ENCODE measurements around the gene PDZD2.
"Not testable (repeated sequence)": the region's sequence is repeated elsewhere in the genome, so short reads cannot be mapped to it uniquely, and the experiment has no call there.

Gene PDZD2

DNA sequence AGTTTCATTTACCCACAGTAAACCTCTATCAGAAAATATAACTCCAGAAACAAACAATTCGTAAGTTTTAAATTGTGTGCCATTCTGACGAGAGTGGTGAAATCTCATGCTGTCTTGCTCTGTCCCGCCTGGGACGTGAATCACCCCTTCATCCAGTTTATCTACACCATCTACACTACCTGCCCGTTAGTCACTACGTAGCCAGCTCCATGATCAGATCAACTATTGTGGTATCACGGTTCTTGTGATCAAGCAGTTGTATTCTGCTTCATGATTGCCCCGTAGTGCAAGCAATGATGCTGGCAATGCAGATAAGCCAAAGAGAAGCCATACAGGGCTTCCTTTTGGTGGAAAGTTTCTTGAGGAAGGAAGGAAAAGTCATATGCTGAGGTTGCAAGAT is 384.9 kb downstream of the PDZD2 start:
- in situ Hi-C loops (cut with MboI; ENCODE audit: low sequenced_read_pairs): no loop called here

DNA sequence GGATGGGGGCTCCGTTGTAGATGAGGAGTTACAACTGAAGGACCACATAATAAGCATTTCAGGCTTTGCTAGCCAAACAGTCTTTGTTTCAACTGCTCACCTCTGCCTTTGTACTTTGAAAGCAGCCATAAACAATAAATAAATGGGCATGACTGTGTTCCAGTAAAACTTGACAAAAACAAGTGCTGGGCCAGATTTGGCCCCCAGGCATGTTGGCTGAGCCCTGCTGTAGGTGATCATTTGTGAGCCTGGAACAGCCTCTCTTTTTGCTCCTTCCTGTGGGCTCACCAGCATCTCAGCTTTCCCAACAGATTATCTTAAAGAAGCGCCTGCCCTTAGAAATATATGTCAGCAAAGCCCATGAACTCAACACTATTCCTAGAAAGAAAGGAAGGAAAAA is 385.8 kb downstream of the PDZD2 start:
- in situ Hi-C loops (cut with MboI; ENCODE audit: low sequenced_read_pairs): no loop called here

DNA sequence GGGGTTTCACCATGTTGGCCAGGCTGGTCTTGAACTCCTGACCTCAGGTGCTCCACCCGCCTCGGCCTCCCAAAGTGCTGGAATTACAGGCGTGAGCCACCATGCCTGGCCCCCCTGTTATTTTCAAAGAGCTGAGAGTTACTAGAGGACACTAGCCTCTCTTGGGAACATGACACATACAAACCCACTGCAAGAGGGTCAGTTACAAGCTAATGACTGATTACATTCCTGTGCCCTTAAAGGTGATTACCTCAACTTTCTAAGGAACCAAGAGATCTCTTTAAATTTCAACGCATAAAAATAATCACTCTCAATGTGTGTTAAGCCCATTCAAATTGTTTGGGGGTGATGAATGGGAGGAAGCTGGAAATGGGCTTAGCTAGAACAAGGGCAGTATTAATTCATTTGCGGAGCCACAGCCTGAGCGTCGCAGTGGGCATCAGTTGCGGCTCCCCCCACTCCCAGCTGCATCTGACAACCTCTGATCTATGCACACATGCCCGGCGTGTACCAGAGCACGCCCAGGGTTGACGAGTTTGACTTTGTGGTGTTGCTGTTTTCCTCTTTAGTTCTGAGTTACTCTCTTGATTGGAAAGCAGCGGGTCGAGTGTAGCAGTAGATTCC is 388.3 kb downstream of the PDZD2 start:
- in situ Hi-C loops (cut with MboI; ENCODE audit: low sequenced_read_pairs): no loop called here

DNA sequence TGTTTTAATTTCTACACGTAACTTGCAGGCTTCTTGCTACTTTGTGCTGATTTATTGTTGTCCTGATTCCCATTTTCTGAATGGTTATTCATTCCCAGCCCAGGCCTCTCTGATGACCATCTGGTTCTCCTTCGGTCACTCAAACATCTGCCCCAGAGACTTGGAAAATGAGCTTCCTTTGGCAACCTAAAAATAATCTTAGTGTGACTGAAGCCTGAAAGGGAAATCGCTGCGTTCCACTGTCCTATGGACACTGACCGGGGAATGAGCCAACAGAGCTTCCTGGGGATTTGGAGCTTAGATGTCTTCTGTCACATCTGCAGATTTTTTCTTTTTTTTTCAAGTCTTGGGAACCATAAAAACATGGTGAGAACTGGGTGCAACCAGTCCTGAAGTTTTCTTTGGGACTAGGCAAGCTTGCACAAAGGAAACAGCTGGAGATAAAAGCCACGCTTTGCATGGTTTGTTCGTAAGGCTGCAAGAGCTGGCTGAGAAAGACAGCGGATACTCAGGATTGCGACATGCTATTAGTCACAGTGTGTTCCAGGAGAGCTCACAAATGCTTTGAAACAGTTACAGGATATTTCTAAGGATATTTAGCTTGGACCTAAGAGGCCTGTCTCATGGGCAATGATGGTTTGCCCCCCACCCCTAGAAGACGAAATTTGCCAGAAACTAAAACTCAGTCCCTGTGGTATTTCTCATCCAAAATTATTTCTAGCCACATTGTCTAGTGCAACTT is 389.0 kb downstream of the PDZD2 start:
- in situ Hi-C loops (cut with MboI; ENCODE audit: low sequenced_read_pairs): no loop called here

- in situ Hi-C loops (cut with MboI; ENCODE audit: low sequenced_read_pairs): no loop called here
Measured at GRCh38 chr5:32029261-32029660, 390.3 kb downstream of the PDZD2 start.

- in situ Hi-C loops (cut with MboI; ENCODE audit: low sequenced_read_pairs): no loop called here
Measured at GRCh38 chr5:32029781-32030180, 390.9 kb downstream of the PDZD2 start.

DNA sequence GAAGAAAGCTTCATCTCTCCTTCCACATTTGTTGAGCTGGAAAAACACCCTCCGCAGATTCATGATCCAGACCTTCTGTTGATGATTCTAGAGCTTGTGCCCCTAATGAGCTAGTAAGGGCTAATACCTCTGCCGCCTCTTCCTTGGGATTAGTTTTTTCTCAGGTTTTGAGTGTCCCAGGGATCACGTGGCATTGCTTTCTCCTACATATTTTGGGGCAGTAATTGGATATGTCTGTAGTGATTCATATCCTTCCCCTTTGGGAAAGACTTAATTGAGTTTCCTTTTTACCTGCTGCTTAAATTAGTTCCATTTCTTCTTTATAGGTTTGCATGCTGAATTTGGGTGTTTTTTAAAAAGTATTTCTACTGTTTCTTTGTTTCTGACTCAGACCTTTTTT is 391.3 kb downstream of the PDZD2 start:
- in situ Hi-C loops (cut with MboI; ENCODE audit: low sequenced_read_pairs): no loop called here

DNA sequence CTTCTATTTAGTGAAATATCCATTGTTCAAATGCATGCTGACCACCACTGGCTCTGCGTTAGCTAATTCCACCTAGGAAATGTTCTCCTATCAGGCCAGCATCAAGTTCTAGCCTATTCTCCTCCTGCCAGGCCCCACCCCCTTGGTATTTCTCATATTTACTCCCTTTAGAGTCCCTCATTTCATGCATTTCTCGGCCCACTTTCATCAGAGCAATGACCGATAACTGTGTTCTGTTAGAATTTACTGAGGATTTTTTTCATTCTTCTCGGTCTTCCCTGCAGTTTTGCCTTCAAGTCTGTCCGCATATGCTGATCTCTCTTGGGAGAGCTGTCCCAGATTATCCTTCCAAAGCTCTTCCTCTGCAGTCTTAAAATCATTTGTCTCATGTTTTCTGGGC is 391.8 kb downstream of the PDZD2 start:
- in situ Hi-C loops (cut with MboI; ENCODE audit: low sequenced_read_pairs): no loop called here

DNA sequence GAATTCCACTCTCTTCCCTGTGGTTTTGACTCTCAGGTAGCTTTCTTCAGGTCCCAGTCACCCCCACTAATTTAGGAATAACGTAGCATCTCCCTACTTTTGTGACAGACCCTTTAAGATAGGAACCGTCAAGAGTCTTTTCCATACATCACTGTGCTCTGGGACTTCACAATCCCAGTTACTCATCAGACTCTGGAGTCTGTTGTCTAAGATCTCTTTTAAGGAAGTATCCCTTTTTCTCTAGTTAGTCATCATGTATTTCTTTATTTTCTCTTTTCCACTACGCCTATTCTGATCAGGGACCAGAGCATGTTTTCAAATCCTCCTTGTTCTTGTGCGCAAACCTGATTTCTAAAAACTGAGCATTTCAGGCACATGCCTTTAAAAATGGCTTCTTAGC is 392.2 kb downstream of the PDZD2 start:
- in situ Hi-C loops (cut with MboI; ENCODE audit: low sequenced_read_pairs): no loop called here

- in situ Hi-C loops (cut with MboI; ENCODE audit: low sequenced_read_pairs): no loop called here
Measured at GRCh38 chr5:32038523-32038922, 399.6 kb downstream of the PDZD2 start.

DNA sequence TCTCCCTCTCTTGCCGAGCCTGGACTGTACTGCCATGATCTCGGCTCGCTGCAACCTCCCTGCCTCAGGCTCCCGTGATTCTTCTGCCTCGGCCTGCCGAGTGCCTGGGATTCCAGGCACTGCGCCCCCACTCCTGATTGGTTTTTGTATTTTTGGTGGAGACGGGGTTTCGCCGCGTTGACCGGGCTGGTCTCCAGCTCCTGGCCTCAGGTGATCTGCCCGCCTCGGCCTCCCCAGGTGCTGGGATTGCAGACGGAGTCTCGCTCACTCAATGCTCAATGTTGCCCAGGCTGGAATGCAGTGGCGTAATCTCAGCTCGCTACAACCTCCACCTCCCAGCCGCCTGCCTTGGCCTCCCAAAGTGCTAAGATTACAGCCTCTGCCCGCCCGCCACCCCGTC is 400.2 kb downstream of the PDZD2 start:
- in situ Hi-C loops (cut with MboI; ENCODE audit: low sequenced_read_pairs): not testable (repeated sequence)

DNA sequence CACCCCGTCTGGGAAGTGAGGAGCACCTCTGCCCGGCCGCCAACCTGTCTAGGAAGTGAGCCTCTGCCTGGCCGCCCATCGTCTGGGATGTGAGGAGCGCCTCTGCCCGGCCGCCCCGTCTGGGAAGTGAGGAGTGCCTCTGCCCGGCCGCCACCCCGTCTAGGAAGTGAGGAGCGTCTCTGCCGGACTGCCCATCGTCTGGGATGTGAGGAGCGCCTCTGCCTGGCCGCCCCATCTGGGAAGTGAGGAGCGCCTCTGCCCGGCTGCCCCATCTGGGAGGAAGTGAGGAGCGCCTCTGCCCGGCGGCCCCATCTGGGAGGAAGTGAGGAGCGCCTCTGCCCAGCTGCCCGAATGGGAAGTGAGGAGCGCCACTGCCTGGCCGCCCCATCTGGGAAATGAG is 400.7 kb downstream of the PDZD2 start:
- in situ Hi-C loops (cut with MboI; ENCODE audit: low sequenced_read_pairs): not testable (repeated sequence)

GRCh38 chr5:32040181-32040695 is 401.3 kb downstream of the PDZD2 start:
- in situ Hi-C loops (cut with MboI; ENCODE audit: low sequenced_read_pairs): not testable (repeated sequence)

- in situ Hi-C loops (cut with MboI; ENCODE audit: low sequenced_read_pairs): no loop called here
Measured at GRCh38 chr5:32042551-32042961, 403.6 kb downstream of the PDZD2 start.

DNA sequence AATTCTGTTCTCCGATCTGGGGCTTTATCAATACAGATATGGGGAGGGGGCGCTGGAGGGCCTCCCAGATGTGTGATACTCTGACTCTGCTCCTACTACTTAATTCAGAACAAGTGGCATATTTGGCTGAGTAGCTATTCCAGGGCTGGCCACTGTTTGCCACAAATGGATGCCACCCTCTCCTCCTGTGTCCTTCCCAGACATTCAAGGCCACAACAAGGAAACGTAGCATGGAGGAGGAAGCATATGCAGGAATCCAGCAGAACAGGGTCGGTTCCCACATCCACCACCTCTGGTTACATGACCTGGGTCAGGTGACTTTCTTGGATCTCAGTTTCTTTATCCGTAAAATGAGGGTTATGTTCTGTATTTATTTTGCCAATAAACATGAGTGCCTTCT is 404.2 kb downstream of the PDZD2 start:
- in situ Hi-C loops (cut with MboI; ENCODE audit: low sequenced_read_pairs): no loop called here

- in situ Hi-C loops (cut with MboI; ENCODE audit: low sequenced_read_pairs): no loop called here
Measured at GRCh38 chr5:32044434-32044833, 405.5 kb downstream of the PDZD2 start.

- in situ Hi-C loops (cut with MboI; ENCODE audit: low sequenced_read_pairs): no loop called here
Measured at GRCh38 chr5:32044939-32045338, 406.0 kb downstream of the PDZD2 start.

GRCh38 chr5:32047056-32047455 is 408.1 kb downstream of the PDZD2 start:
- in situ Hi-C loops (cut with MboI; ENCODE audit: low sequenced_read_pairs): no loop called here

- in situ Hi-C loops (cut with MboI; ENCODE audit: low sequenced_read_pairs): no loop called here
Measured at GRCh38 chr5:32051796-32052195, 412.9 kb downstream of the PDZD2 start.

- in situ Hi-C loops (cut with MboI; ENCODE audit: low sequenced_read_pairs): no loop called here
Measured at GRCh38 chr5:32055891-32056866, 417.2 kb downstream of the PDZD2 start.

Measured in HL-60/S4 (cell line).